VCaP (cell line): ENCODE data around the gene EMC1.
A peak's percentile ranks its signal among the peaks of the same experiment; 100 is the strongest.
"Not testable (repeated sequence)": the region's sequence is repeated elsewhere in the genome, so short reads cannot be mapped to it uniquely, and the experiment has no call there.

Experiments used
- H3K27ac ChIP-seq: fragments of 450-650 bp; 2 replicates; pipeline ENCODE4 v1.5.1; 2017
- CTCF ChIP-seq: fragments of 450-650 bp; conservative IDR thresholded peaks from 2 replicates; pipeline ENCODE4 v1.5.1; 2017; ENCODE audit warnings: mild to moderate bottlenecking, moderate library complexity

The EMC1 gene

GRCh38 chr1:19229229-19229628 lies 22.1 kb downstream of the EMC1 start:
- H3K27ac ChIP-seq, result no peak overlapping the region
- TF ChIP-seq CTCF, result no peak

DNA sequence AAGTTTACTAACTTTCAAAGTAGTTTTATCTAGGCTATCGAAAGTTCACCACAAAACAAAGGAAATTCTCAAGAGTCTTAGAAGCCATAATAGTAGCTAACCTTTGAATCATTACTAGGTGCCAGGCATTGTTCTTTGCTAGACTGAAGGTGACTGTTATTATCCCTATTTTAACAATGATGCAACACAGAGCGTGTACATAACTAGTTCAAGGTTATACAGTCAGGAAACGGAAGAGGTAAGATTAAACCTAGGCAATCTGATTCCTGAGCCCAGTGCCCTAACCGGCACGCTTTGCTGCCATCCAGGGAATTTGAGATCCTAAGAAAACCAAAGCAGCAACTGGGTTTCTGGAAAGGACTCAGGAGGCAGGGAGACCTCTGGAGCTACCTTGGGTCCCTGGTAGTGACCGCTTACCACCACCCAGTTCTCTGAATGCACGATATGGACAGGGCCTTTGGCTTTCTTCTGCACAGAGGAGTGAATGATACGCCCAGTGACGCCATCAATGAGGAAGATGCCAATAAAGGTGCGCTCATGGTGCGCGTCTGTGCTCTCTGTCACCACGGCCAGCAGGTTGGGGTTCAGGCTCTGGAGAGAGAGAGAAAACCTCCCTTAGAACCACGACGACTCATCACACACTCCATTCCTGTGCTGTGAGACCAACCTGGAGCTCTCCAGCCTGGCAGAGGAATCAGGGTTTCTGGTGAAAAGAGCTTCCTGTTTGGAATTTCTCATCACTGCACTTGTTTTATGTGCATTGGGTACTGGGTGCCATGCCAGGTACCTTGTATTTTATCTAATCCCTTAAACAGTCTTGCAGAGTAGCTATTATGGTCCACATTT lies 28.1 kb downstream of the EMC1 start:
- TF ChIP-seq CTCF, result no peak
- H3K27ac ChIP-seq, result no peak overlapping the region

DNA sequence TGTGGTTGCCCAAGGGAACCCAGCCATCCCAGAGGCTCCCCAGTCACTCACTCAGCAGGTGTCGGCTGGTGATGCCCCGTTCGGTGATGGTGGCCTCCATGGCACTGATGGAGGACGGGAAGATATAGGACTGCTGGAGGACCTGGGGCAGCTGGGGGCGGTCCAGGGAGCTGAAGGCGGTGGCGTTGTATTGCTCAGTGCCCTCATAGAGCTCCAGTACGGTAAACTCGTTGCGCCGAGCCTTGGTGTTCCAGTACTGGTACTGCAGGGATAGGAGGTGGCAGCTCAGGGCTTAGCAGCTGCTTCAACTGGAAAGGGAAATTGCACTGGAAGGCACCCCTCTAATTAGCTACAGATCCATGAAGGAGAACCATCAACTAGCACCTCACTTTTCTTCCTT lies 28.8 kb downstream of the EMC1 start:
- no peak for TF ChIP-seq CTCF
- H3K27ac ChIP-seq, result no peak overlapping the region

GRCh38 chr1:19220991-19221390 lies 30.3 kb downstream of the EMC1 start:
- H3K27ac ChIP-seq, result peak overlapping the region; percentile 45
- no peak for TF ChIP-seq CTCF

GRCh38 chr1:19220080-19220846 lies 31.1 kb downstream of the EMC1 start:
- H3K27ac ChIP-seq, result peak overlapping the region; percentile 45
- TF ChIP-seq CTCF, result no peak

GRCh38 chr1:19219451-19219850 lies 31.9 kb downstream of the EMC1 start:
- H3K27ac ChIP-seq, result peak overlapping the region; percentile 45
- no peak for TF ChIP-seq CTCF

DNA sequence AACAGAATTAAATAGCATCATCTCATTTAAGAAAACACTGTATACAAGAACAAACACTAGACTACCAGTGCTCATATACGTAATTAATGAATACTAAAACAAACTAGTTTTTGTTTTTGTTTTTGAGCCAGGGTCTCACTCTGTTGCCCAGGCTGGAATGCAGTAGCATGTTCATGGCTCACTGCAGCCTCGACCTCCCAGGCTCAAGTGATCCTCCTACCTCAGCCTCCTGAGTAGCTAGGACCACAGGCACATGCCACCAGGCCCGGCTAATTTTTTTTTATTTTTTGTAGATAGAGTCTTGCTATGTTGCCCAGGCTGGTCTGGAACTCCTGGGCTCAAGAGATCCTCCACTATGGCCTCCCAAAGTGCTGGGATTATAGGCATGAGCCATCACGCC lies 34.7 kb downstream of the EMC1 start:
- H3K27ac ChIP-seq, result not testable (repeated sequence)

- TF ChIP-seq CTCF, result no peak
- H3K27ac ChIP-seq, result no peak overlapping the region
These were observed 37.7 kb downstream of the EMC1 start for GRCh38 chr1:19213580-19213979.
